Suprapubic skin (tissue), 4 donors: ENCODE results near the gene LBHD1. TPM values are rescaled to one million over a fixed set of nuclear protein-coding genes. Genes with fewer than 3 reads are reported as not detected.

Experiments
- DNase-seq, 2 donors: peaks; one replicate each; pipeline ENCODE4 v3.0.0-alpha.2; 2019; ENCODE audit warnings: low spot score in 2 of 2
- H3K27ac ChIP-seq: fragments of 200-600 bp; sonication (generic); one replicate; pipeline ENCODE4 v1.5.1; 2019
- H3K27me3 ChIP-seq: fragments of 200-600 bp; sonication (generic); one replicate; pipeline ENCODE4 v1.5.1; 2019
- H3K36me3 ChIP-seq: fragments of 200-600 bp; sonication (generic); one replicate; pipeline ENCODE4 v1.5.1; 2019
- H3K4me1 ChIP-seq: fragments of 200-600 bp; sonication (generic); one replicate; pipeline ENCODE4 v1.5.1; 2019
- H3K4me3 ChIP-seq: fragments of 200-600 bp; sonication (generic); one replicate; pipeline ENCODE4 v1.5.1; 2019; ENCODE audit warnings: mild to moderate bottlenecking
- H3K9me3 ChIP-seq: fragments of 200-600 bp; sonication (generic); one replicate; pipeline ENCODE4 v1.5.1; 2019
- EP300 ChIP-seq: sonication (generic); formaldehyde crosslinking; IDR thresholded peaks from one replicate; pipeline ENCODE4 v1.6.1; 2017; ENCODE audit warnings: antibody characterized with exemption
- POLR2A ChIP-seq, 2 donors: fragments of 450-650 bp; IDR thresholded peaks; one replicate each; pipeline ENCODE4 v1.6.1; 2017; ENCODE audit warnings: antibody characterized with exemption in 2 of 2, mild to moderate bottlenecking in 2 of 2, moderate library complexity in 2 of 2
- POLR2AphosphoS5 ChIP-seq, 3 donors: sonication (generic); formaldehyde crosslinking; IDR thresholded peaks; one replicate each; pipeline ENCODE4 v1.6.1; 2017; ENCODE audit warnings: antibody characterized with exemption in 3 of 3
- WGBS: methylation state at CpG from one replicate; pipeline ENCODE4 v1.1.5; 2018; 5-methylcytosine and 5-hydroxymethylcytosine counted together
- total RNA-seq, 4 donors: library from RNA; depleted of rRNA; stranded (reverse); fragments of >200 nt; gene quantifications; one replicate each; pipeline ENCODE4 v1.1.0, GENCODE V29; 2016
- TF ChIP-seq, protein P1 (sequence below), 2 donors: fragments of 200-600 bp in 1 of 2; fragments of 450-650 bp in 1 of 2; sonication (generic) in 1 of 2; IDR thresholded peaks; one replicate each; pipeline ENCODE4 v1.5.1; 2016 to 2019; ENCODE audit warnings: antibody characterized with exemption in 2 of 2, mild to moderate bottlenecking in 1 of 2, moderate library complexity in 1 of 2

The LBHD1 gene
- total RNA-seq, 4 donors from 2014 or later, result 1.7 to 8.7 (median 3.3) TPM

DNA sequence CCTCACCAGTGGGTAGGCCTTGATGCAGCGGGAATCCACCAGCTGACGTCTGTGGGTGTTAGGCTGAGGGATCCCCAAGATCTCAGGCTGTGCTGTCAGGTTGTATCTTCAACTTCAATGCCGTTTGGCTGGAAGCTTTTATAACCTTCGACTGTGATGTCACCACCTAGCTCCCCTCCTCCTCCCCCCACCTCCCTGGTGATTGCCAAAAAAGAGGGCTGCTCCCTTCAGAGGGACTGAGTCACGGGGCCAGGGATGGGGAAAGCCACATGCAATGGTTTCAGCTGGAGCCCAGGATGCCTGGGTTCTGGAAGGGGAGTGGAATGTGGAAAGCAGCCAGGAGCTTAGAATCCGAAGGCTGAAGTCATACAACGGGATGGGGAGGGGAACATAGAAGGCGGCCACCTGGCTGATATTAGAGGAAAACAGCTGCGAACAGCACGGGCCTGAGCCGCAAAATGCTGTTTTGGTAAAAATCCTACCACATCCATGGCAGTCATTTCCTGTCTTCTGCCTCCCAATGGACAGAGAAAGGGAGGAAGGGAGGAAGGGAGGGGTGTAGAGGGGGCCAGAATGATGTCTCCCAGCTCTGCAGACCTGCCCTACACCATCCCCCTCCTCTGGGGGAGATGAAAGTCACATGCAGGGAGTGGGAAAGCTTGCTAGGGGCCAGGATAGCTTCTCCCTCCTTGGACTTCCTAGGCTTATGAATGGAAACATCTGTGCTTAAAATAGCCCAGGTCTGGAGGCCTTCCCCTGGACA, 17.5 kb upstream of the LBHD1 start, which contains the start of gene LRRN4CL:
LRRN4CL (minus strand) TSS at position 110 of the 763 bp plus-strand sequence. CDS start 1,022 bp downstream, outside the sequence.
- 31% methylated on average over 11 of the region's 11 CpGs for WGBS
- Histone ChIP-seq H3K9me3 (no peaks in the 10 kb centered on the region), H3K4me3 (peak within 1 kb of the TSS; percentile 35), H3K36me3 (peaks cover 21% of the 10 kb centered on the region), H3K27me3 (peaks cover 3% of the 10 kb centered on the region), H3K4me1 (peaks cover 28% of the 10 kb centered on the region), H3K27ac (peak within 1 kb of the TSS; percentile 67)
- DNase-seq, result peak; percentile 94 to 95
- TF ChIP-seq EP300, result no peak
- peak in 1 of 2 donors; percentile 50 for TF ChIP-seq POLR2A (IDR thresholded peaks at IDR 0.05)
- peak in 2 of 3 donors; percentile 56 to 69 for TF ChIP-seq POLR2AphosphoS5 (IDR thresholded peaks at IDR 0.05)
- TF ChIP-seq, protein P1, sequence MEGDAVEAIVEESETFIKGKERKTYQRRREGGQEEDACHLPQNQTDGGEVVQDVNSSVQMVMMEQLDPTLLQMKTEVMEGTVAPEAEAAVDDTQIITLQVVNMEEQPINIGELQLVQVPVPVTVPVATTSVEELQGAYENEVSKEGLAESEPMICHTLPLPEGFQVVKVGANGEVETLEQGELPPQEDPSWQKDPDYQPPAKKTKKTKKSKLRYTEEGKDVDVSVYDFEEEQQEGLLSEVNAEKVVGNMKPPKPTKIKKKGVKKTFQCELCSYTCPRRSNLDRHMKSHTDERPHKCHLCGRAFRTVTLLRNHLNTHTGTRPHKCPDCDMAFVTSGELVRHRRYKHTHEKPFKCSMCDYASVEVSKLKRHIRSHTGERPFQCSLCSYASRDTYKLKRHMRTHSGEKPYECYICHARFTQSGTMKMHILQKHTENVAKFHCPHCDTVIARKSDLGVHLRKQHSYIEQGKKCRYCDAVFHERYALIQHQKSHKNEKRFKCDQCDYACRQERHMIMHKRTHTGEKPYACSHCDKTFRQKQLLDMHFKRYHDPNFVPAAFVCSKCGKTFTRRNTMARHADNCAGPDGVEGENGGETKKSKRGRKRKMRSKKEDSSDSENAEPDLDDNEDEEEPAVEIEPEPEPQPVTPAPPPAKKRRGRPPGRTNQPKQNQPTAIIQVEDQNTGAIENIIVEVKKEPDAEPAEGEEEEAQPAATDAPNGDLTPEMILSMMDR (IDR thresholded peaks at IDR 0.05), result no peak

DNA sequence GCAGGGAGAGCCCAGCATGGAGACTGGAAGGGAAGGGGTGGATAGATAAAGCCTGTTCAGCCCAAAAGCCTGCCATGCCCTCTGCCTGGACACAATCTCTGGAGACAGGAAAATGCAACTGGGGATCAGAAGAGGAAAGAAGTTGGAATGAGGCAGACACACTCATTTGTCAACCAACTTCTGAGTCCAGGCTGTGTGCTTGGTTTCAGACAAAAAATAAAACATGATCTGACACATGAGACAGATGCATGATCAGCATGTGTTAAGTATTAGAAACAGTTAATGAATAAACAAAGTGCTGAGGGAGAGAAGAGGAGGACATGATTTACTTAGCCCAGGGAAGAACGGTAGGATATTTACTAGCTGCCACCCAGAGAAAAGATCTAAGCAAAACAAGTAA, 16.4 kb upstream of the LBHD1 start:
- Histone ChIP-seq H3K36me3 (peaks cover 19% of the 10 kb centered on the region), H3K9me3 (no peaks in the 10 kb centered on the region), H3K27me3 (peaks cover 3% of the 10 kb centered on the region), H3K4me3 (peak overlapping the region; percentile 35), H3K27ac (peak overlapping the region; percentile 57), H3K4me1 (peaks cover 26% of the 10 kb centered on the region)
- TF ChIP-seq POLR2A (IDR thresholded peaks at IDR 0.05) (no peak), EP300 (no peak), POLR2AphosphoS5 (IDR thresholded peaks at IDR 0.05) (no peak)
- TF ChIP-seq, protein P1 (IDR thresholded peaks at IDR 0.05), result no peak
- WGBS, result 32% methylated on average over 1 of the region's 1 CpG
- no peak for DNase-seq

DNA sequence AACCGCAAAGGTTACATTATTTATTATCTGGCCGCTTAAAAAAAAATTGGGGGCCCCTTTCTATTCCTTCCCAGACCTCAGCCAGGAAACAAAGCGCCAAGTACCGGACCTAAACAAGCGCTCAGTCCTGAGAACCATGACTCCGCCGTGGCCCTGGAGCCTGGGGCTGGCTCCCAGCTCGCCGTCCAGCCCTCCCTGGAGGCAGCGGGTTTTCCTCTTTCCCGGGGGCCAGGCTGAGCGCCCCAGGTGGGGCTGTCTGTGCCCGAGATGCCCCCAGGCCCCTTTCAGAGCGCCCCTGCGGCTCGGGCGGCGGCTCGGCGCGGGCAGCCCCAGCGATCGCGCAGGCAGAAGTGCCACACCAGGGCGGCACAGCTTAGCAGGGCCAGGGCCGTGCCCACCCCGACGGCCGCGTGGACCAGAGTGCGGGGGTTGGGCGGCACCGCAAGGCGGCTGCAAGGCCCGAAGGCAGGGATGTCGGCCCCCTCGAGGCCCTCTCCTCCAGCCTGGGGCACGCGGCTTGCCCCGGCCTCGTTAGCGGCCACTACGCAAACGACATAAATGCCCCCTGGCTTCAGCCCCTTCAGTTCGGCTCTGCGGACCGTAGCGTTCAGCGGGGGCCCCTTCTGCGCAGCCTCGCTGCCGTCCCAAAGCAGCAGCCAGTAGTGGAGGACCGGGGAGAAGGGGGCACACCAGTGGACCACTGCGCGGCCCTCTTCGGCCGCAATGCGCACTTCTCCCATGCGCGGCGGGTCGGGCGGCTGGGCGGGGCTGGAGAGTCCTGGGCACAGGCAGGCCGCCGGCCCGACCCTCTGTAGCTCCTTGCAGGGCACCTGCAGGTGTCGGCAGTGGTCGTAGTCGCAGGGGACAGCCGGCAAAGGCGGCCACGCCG, 15.7 kb upstream of the LBHD1 start:
- WGBS, result 65% methylated on average over 11 of the region's 74 CpGs
- Histone ChIP-seq H3K9me3 (no peaks in the 10 kb centered on the region), H3K27ac (peak overlapping the region; percentile 57), H3K27me3 (peaks cover 3% of the 10 kb centered on the region), H3K4me3 (peak overlapping the region; percentile 35), H3K36me3 (peaks cover 14% of the 10 kb centered on the region), H3K4me1 (peaks cover 26% of the 10 kb centered on the region)
- peak in 1 of 2 donors; percentile 73 for DNase-seq
- TF ChIP-seq POLR2AphosphoS5 (IDR thresholded peaks at IDR 0.05) (no peak), POLR2A (IDR thresholded peaks at IDR 0.05) (no peak), EP300 (no peak)
- TF ChIP-seq, protein P1 (IDR thresholded peaks at IDR 0.05), result no peak

DNA sequence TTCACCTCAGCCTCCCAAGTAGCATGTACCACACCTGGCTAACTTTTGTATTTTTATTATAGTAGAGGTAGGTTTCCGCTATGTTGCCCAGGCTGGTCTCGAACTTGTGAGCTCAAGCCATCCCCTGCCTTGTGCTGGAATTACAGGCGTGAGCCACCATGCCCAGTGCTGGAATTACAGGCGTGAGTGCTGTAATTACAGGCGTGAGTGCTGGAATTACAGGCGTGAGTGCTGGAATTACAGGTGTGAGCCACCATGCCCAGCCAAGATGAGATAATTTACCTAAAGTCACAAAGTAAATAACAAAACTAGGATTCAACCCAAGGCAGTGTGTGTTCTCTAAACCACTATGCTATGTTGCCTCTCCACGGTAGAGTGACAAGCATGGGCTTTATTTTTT, 10.5 kb upstream of the LBHD1 start:
- Histone ChIP-seq H3K27ac (no peak overlapping the region), H3K9me3 (no peaks in the 10 kb centered on the region), H3K4me1 (peaks cover 32% of the 10 kb centered on the region), H3K4me3 (no peak overlapping the region), H3K27me3 (peaks cover under 1% of the 10 kb centered on the region), H3K36me3 (peaks cover 3% of the 10 kb centered on the region)
- DNase-seq, result no peak
- WGBS, result 80% methylated on average over 7 of the region's 7 CpGs
- TF ChIP-seq POLR2A (IDR thresholded peaks at IDR 0.05), result no peak
- TF ChIP-seq, protein P1 (IDR thresholded peaks at IDR 0.05), result no peak
- no peak for TF ChIP-seq EP300
- TF ChIP-seq POLR2AphosphoS5 (IDR thresholded peaks at IDR 0.05), result no peak
